Right forelimb (tissue), 1 donor: Measurements from ENCODE around the gene ENPP3.
"Not testable (repeated sequence)": the region's sequence is repeated elsewhere in the genome, so short reads cannot be mapped to it uniquely, and the experiment has no call there.

Experiments used
- DNase-seq: peaks from one replicate; pipeline ENCODE4 v3.0.0-alpha.2; 2018

ENPP3 gene

GRCh38 chr6:131741688-131742393, 104.7 kb downstream of the ENPP3 start:
- no peak for DNase-seq

DNA sequence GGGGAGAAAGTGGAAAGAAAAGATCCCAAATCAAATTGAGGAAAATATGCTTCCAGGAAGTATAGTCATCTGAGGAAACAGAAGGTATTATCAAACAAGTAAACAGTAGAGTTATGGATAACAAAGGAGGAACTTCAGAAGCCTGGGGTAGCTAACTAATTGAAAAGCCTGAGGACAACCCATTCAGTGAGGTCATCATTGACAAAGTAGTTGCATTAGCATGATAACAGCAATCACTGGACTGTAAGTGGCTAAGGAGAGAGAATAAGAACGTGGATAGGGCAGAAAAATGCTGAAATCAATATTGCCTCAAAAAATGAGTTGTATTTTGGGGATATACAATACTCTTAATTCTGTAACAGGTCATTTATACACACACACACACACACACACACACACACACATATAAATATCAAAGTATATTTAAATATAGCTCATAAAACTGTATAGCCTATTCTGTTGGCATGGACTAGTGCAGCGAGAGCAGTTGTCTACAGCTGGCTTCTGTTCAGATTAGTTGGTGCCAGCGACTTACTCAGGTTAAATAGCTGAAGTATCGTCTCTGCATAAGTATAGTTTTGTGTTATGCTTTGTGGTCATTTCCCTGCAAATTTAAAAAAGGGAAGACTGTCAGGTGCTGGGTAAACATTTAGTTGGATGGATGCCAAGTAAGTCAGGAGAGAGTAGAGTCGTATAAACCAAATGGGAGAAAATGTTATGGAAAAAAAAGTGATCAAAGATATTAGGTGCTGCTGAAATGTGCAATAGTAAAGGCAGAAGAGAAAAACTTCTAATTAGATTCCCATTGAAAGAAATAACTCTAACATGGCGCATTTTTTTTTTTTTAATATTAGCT, 107.6 kb downstream of the ENPP3 start:
- no peak for DNase-seq

DNA sequence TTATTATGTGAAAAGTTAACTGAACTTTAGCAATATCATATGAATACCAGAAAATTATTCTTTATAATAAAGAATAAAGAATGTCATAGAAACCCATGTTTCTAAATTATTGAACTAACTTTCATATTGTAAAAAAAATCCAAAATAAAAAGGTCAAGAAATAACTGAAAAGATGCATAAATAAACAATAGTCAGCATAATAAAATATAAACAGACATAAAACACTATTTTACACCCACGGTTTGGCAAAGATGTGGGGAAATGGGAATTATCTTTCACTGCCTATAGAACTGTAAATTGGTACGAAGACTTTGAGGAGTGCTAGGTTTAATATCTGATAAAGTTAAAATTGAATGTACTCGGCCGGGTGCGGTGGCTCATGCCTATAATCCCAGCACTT, 108.4 kb downstream of the ENPP3 start:
- DNase-seq: no peak

- DNase-seq: no peak
Measured at GRCh38 chr6:131747821-131748353, 110.8 kb downstream of the ENPP3 start.

DNA sequence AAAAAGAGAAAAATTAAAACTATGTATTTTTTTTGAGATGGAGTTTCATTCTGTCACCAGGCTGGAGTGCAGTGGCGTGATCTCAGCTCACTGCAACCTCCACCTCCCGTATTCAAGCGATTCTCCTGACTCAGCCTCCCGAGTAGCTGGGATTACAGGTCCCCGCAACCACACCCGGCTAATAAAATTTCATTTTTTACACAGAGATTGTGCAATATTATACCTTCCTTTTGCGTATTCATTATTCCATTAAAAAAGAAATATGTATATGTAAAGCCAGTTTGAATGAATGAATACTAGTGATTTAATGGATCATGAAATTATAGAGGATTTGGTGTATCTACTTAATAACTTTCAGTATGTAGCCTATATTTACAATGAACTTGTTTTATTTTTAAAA, 111.9 kb downstream of the ENPP3 start:
- no peak for DNase-seq

GRCh38 chr6:131751012-131751715, 114.1 kb downstream of the ENPP3 start:
- not testable (repeated sequence) for DNase-seq

GRCh38 chr6:131754088-131754487, 117.0 kb downstream of the ENPP3 start:
- DNase-seq: no peak

DNA sequence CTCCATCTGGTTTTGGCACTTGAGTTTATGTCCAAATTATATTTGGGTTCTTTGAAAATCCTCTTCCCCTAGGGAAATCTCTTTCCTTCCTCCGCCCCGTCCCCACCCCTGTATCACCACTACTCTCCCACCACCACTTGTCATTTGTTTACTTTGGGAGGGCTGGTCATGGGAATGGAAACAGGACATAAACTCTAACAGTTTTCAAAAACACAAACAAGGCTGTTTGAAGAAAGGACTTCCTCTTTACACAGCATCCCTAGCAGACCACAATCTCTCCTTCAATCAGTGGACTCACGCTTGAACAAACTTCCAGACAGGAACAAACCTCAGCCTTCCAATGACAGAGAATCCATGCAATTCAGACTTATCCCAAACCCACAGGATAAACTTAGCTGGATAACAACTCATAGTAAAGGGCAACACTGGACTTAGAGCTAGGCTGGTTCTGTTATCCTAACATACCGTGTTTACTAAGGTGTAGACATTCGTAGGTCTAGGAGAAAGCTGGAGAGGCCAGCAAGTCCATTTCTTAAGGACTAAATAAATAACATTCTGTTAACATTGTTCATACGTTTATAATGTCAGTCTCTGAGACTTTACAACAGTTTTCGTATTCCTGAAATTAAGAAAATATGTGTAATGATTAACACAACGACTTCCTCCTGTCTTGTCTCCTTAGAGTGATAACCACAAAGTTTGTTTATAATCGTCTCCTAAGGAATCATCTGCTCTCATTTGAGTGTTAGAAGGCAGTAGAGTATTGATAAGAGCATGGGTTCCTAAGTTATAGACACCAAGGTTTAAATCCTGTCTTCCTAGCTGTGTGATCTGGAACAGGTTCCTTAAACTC, 117.8 kb downstream of the ENPP3 start:
- no peak for DNase-seq

DNA sequence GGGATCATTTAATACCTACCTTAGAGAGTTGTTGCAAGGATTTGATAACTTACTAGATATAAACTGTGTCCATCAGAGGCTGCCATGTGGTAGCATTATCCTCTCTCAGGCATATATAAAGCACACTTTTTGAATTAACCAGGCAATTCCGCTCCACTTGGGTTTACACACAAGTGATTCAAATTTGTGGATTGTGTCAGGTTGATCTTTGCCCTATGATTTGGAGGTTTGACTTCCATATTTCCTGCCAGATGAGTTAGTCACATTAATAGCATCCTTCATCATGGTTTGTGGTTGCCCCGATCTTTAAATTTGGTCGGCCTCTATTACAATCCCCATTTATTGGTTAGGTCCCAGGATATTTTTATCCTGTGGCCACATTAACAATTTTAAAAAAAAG, 118.5 kb downstream of the ENPP3 start:
- no peak for DNase-seq

DNA sequence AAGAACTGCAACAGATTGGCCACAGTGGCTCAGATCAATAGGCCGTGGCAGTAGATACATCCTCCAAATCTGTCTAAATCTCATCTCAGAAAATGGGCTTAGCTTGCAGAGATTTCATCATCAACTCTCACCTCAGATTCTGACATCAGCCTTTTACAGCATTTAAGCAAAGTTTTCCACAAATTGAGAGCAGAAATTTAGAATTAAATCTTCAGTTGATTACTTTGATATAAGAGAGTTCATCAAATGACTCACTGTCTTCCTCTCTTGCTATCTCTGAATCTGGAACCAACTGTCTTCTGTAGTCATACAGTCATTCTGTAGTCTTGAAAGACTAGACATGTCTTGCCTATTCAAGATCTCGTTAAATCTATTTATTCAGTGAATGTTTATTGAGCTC, 118.9 kb downstream of the ENPP3 start:
- no peak for DNase-seq

DNA sequence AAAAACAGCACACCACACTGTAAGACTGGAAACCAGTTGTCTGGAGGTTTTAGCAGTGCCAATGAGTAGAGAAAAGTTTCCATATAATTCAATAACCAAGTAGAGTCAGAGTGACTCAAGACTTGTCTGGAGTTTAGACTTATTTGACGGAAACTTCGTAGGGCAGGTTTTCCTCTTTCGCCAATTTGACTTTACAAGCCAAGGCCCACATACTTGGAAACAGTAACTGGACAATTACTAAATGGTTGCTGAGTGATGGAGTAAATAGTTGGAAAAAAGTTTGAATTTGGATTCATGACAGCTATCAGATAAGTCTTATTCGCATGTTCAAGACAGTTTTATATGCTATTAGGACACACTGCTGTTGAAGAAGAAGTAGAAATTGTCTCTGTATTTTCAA, 121.8 kb downstream of the ENPP3 start:
- no peak for DNase-seq

DNA sequence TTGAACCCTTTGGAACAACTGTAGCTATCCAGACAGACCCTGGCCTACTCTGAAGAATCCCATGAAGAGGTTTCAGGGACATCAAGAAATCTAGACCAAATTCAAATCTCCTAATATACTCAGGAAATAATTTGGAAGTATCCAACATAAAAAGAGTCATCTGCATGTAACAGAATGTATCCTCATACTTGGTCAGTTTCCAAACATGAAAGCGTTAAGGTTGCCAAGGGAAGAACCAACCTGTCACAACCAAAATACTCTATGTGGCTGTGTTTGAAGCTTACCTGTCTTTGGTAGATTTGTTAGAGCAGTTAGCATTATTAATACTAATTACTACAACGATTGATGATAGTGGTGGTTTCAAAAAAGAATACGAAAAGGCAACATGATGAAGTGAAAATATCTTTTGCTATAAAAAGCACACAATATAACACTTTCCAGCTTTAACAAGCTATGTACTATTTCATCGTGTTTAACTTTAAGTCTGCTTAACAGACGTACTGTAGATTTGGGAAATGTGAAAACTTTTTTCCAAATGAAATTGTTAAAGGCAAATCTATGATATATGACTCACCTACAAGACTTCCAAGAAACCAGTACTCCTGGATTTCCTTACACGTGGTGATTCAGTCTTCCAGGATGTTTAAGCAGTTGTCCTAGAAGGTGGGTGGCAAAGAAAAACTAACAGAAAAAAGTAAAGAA, 124.1 kb downstream of the ENPP3 start:
- no peak for DNase-seq

- no peak for DNase-seq
Measured at GRCh38 chr6:131761762-131762067, 124.6 kb downstream of the ENPP3 start.

GRCh38 chr6:131762984-131763383, 125.9 kb downstream of the ENPP3 start:
- no peak for DNase-seq

DNA sequence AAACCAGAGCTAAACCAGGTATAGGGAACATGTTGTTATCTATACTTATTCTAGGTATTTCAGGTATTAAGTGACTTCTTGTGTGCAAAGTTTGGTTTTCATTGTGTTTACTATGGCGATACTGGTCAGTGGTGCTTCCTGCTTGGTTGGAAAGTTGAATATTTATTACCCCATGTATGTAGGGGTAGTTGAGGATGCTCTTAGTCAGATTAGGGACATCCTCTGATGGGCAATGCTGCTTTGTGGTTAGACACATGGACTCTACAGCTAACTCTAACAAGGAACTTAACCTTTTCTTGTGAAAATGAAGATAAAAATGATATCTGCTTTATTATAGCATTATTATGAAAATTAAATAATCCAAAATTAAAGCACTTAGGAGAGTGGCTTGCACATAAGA, 126.6 kb downstream of the ENPP3 start:
- no peak for DNase-seq

GRCh38 chr6:131764350-131764749, 127.2 kb downstream of the ENPP3 start:
- DNase-seq: no peak

DNA sequence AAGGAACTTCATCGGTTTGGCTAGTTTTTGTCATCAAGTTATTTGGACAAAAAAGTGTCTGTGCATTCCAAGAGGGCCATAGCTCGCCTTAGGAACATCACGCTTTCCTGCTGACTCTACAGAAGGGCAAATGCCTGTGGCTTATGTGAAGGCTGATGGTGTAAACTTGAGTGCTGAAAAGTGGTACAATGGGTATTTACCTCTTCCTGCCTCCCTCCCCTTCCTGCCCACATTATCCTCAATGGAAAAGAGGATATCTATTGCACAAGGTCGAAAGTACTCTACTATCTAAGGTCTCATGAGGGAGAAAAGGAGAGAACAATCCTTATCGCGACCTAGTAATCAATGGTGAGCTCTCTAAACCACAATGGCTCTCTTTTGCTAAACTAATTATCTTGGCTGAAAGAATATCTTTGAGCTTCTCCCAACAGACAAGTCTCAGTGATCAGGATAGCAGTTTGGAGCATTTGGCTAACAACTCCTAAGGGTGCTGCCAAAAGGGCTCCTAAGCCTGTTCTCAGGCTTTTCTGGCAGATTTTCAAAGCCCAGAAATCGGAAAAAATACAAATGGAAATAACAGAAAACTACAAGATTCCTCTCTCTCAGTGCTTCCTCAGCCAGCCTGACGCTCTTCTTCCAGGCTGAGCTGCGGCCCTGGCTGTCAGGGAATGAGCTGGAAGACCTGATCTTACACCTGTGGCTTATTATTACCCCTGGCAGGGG, 128.1 kb downstream of the ENPP3 start:
- DNase-seq: peak; percentile 58

- DNase-seq: no peak
Measured at GRCh38 chr6:131765804-131766135, 128.7 kb downstream of the ENPP3 start.

- no peak for DNase-seq
Measured at GRCh38 chr6:131766631-131767030, 129.5 kb downstream of the ENPP3 start.

- DNase-seq: no peak
Measured at GRCh38 chr6:131768964-131769363, 131.9 kb downstream of the ENPP3 start.

GRCh38 chr6:131769385-131770141, 132.5 kb downstream of the ENPP3 start:
- no peak for DNase-seq
